ENCODE data around the gene ARHGEF40.

Gene ARHGEF40

DNA sequence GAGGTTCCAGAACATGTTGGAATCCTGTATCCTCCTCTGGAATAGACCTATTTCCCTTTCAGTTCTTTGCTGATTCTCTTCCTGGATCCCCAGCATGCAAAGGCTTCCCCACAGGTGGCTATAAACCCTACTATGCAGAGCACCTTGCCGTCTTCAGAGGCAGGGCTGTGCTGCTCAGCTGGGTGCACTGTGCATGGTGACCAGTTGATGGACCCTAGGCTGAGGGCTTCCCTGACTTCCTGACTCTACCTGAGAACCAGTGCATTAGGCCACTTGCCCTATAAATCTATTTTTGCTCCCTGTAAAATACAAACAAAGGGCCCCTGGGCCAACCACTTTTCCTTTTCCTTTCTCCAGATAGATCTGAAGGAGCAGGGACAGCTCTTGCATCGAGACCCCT is 14.3 kb downstream of the ARHGEF40 start:
- no peak for DNase-seq (ENCODE audit: low read depth)
- H3K4me3 ChIP-seq (ENCODE audit: control insufficient read depth, low read depth, low read length) = no peak overlapping the region
- TF ChIP-seq, protein P1, sequence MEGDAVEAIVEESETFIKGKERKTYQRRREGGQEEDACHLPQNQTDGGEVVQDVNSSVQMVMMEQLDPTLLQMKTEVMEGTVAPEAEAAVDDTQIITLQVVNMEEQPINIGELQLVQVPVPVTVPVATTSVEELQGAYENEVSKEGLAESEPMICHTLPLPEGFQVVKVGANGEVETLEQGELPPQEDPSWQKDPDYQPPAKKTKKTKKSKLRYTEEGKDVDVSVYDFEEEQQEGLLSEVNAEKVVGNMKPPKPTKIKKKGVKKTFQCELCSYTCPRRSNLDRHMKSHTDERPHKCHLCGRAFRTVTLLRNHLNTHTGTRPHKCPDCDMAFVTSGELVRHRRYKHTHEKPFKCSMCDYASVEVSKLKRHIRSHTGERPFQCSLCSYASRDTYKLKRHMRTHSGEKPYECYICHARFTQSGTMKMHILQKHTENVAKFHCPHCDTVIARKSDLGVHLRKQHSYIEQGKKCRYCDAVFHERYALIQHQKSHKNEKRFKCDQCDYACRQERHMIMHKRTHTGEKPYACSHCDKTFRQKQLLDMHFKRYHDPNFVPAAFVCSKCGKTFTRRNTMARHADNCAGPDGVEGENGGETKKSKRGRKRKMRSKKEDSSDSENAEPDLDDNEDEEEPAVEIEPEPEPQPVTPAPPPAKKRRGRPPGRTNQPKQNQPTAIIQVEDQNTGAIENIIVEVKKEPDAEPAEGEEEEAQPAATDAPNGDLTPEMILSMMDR (IDR thresholded peaks at IDR 0.05; ENCODE audit: control insufficient read depth, insufficient read depth, low read depth, low read length, missing control alignments) = no peak

GRCh38 chr14:21084998-21085853 is 15.1 kb downstream of the ARHGEF40 start:
- no peak overlapping the region for H3K4me3 ChIP-seq (ENCODE audit: control insufficient read depth, low read depth, low read length)
- no peak for DNase-seq (ENCODE audit: low read depth)
- TF ChIP-seq, protein P1 (IDR thresholded peaks at IDR 0.05; ENCODE audit: control insufficient read depth, insufficient read depth, low read depth, low read length, missing control alignments) = no peak

GRCh38 chr14:21086908-21087293 is 16.8 kb downstream of the ARHGEF40 start:
- DNase-seq (ENCODE audit: low read depth) = no peak
- no peak overlapping the region for H3K4me3 ChIP-seq (ENCODE audit: control insufficient read depth, low read depth, low read length)
- TF ChIP-seq, protein P1 (IDR thresholded peaks at IDR 0.05; ENCODE audit: control insufficient read depth, insufficient read depth, low read depth, low read length, missing control alignments) = no peak

GRCh38 chr14:21087294-21088091 is 17.4 kb downstream of the ARHGEF40 start:
- DNase-seq (ENCODE audit: low read depth) = peak; percentile 78
- TF ChIP-seq, protein P1 (IDR thresholded peaks at IDR 0.05; ENCODE audit: control insufficient read depth, insufficient read depth, low read depth, low read length, missing control alignments) = no peak
- H3K4me3 ChIP-seq (ENCODE audit: control insufficient read depth, low read depth, low read length) = no peak overlapping the region

- H3K4me3 ChIP-seq (ENCODE audit: control insufficient read depth, low read depth, low read length) = no peak overlapping the region
- TF ChIP-seq, protein P1 (IDR thresholded peaks at IDR 0.05; ENCODE audit: control insufficient read depth, insufficient read depth, low read depth, low read length, missing control alignments) = no peak
- DNase-seq (ENCODE audit: low read depth) = no peak
Measured at GRCh38 chr14:21088687-21089086, 18.6 kb downstream of the ARHGEF40 start.

- DNase-seq (ENCODE audit: low read depth) = no peak
Measured at GRCh38 chr14:21089271-21089670, 19.2 kb downstream of the ARHGEF40 start.

More at GRCh38 chr14:21089271-21089670, 19.2 kb downstream of the ARHGEF40 start:
- TF ChIP-seq, protein P1 (IDR thresholded peaks at IDR 0.05; ENCODE audit: control insufficient read depth, insufficient read depth, low read depth, low read length, missing control alignments) = no peak
- H3K4me3 ChIP-seq (ENCODE audit: control insufficient read depth, low read depth, low read length) = no peak overlapping the region
